ENCODE results near the gene GNA15. TPM values are rescaled to one million over a fixed set of nuclear protein-coding genes. Genes with fewer than 3 reads are reported as not detected.

GNA15 gene
- total and polyA plus RNA-seq, 10 donors, result 3.8 to 24.9 (median 12.5) TPM

- peak overlapping the region in 2 of 8 donors; percentile 5 to 25 for H3K27ac ChIP-seq
- peak in 10 of 11 experiments; percentile 9 to 67 (median 50) for TF ChIP-seq CTCF (IDR thresholded peaks at IDR 0.05 in 8 of 11, conservative IDR thresholded peaks at IDR 0.05 in 3 of 11)
- no peak for TF ChIP-seq POLR2A (IDR thresholded peaks at IDR 0.05)
- WGBS, 5 donors, result 0 to 33% (median 22%) methylated on average over 1 of the region's 1 CpG
- H3K4me1 ChIP-seq, result peaks cover 10 to 52% (median 33%) of the 10 kb centered on the region in 6 donors
- H3K27me3 ChIP-seq (replicated peaks in 1 of 7), result peaks cover 0 to 5% (median 0%) of the 10 kb centered on the region in 7 donors
- no peaks in the 10 kb centered on the region for H3K9me3 ChIP-seq
- no peaks in the 10 kb centered on the region for H3K36me3 ChIP-seq
- no peak for DNase-seq
- intact Hi-C loops (cut with DNase I; ENCODE audit: low total_unique reads), result no loop called here
- no peak overlapping the region for H3K4me3 ChIP-seq
These were observed 6.7 kb upstream of the GNA15 start for GRCh38 chr19:3129112-3129511.

- TF ChIP-seq POLR2A (IDR thresholded peaks at IDR 0.05), result no peak
- no peak for TF ChIP-seq POLR2AphosphoS5 (IDR thresholded peaks at IDR 0.05)
- no peak for TF ChIP-seq CTCF (IDR thresholded peaks at IDR 0.05 in 8 of 11, conservative IDR thresholded peaks at IDR 0.05 in 3 of 11)
- WGBS, 5 donors, result 87 to 95% (median 89%) methylated on average over 23 to 24 of the region's 24 CpGs
- intact Hi-C loops (cut with DNase I; ENCODE audit: low total_unique reads), result no loop called here
- Histone ChIP-seq H3K4me1 (peaks cover 6 to 50% (median 20%) of the 10 kb centered on the region in 6 donors), H3K27ac (no peak overlapping the region), H3K9me3 (no peaks in the 10 kb centered on the region), H3K27me3 (replicated peaks in 1 of 7) (peaks cover 0 to 14% (median 0%) of the 10 kb centered on the region in 7 donors), H3K4me3 (no peak overlapping the region), H3K36me3 (no peaks in the 10 kb centered on the region)
- DNase-seq, result peak; percentile 63
These were observed 4.7 kb upstream of the GNA15 start for GRCh38 chr19:3131168-3131567.

GRCh38 chr19:3132971-3133792, 2.7 kb upstream of the GNA15 start:
- WGBS, 5 donors, result 19 to 36% (median 23%) methylated on average over 15 to 24 of the region's 24 CpGs
- H3K4me1 ChIP-seq, result peaks cover 6 to 67% (median 25%) of the 10 kb centered on the region in 6 donors
- H3K27ac ChIP-seq, result peak overlapping the region in 7 of 8 donors; percentile 10 to 82 (median 53)
- intact Hi-C loops (cut with DNase I; ENCODE audit: low total_unique reads), result no loop called here
- H3K27me3 ChIP-seq (replicated peaks in 1 of 7), result peaks cover 0 to 23% (median 0%) of the 10 kb centered on the region in 7 donors
- peak overlapping the region in 1 of 8 donors; percentile 21 for H3K4me3 ChIP-seq
- H3K36me3 ChIP-seq, result no peaks in the 10 kb centered on the region
- DNase-seq, result no peak
- TF ChIP-seq CTCF (IDR thresholded peaks at IDR 0.05 in 8 of 11, conservative IDR thresholded peaks at IDR 0.05 in 3 of 11) (no peak), POLR2AphosphoS5 (IDR thresholded peaks at IDR 0.05) (peak; percentile 50 to 67 (median 51))
- no peaks in the 10 kb centered on the region for H3K9me3 ChIP-seq

- Histone ChIP-seq H3K27ac (peak overlapping the region in 6 of 8 donors; percentile 10 to 82 (median 65)), H3K4me3 (peak overlapping the region in 1 of 8 donors; percentile 21), H3K36me3 (no peaks in the 10 kb centered on the region), H3K9me3 (no peaks in the 10 kb centered on the region), H3K27me3 (replicated peaks in 1 of 7) (peaks cover 0 to 23% (median 0%) of the 10 kb centered on the region in 7 donors), H3K4me1 (peaks cover 6 to 70% (median 25%) of the 10 kb centered on the region in 6 donors)
- intact Hi-C loops (cut with DNase I; ENCODE audit: low total_unique reads), result no loop called here
- TF ChIP-seq POLR2AphosphoS5 (IDR thresholded peaks at IDR 0.05), result no peak
- TF ChIP-seq POLR2A (IDR thresholded peaks at IDR 0.05), result no peak
- TF ChIP-seq CTCF (IDR thresholded peaks at IDR 0.05 in 8 of 11, conservative IDR thresholded peaks at IDR 0.05 in 3 of 11), result no peak
- 51 to 62% (median 55%) methylated on average over 4 of the region's 4 CpGs for WGBS, 5 donors
- no peak for DNase-seq
These were observed 2.1 kb upstream of the GNA15 start for GRCh38 chr19:3133793-3134116.

Data from spleen (tissue), 11 donors.